ENCODE measurements around the gene GPR3. TPM values are rescaled to one million over a fixed set of nuclear protein-coding genes. Genes with fewer than 3 reads are reported as not detected.

The GPR3 gene
- total RNA-seq, 1 experiment from 2014 or later: 0.95 TPM

- in situ Hi-C loops (cut with HindIII; ENCODE audit: low pct_unique_long_range_greater_than_20kb, low sequenced_read_pairs): no loop called here
- no TSS peak for BruUV-seq (replicated peaks)
- Histone ChIP-seq H3K9me3 (ENCODE audit: control insufficient read depth, insufficient read depth, low read depth, low read length) (no peaks in the 10 kb centered on the region), H3K27ac (ENCODE audit: low read length) (no peak overlapping the region), H3K36me3 (ENCODE audit: control insufficient read depth, insufficient read depth, low read length) (no peaks in the 10 kb centered on the region), H3K4me1 (ENCODE audit: control insufficient read depth, insufficient read depth, low read length) (peaks cover 15% of the 10 kb centered on the region), H3K27me3 (ENCODE audit: control insufficient read depth, insufficient read depth, low read length) (no peaks in the 10 kb centered on the region), H3K4me3 (ENCODE audit: low read depth in 2 of 2, low read length in 2 of 2) (no peak overlapping the region)
- no peak for ATAC-seq
- ChIA-PET CTCF (no interaction called here), POLR2A (no interaction called here)
- TF ChIP-seq POLR2AphosphoS5 (IDR thresholded peaks at IDR 0.05; ENCODE audit: low read depth, low read length) (no peak), SIN3A (IDR thresholded peaks at IDR 0.05; ENCODE audit: borderline replicate concordance, insufficient read depth, low read depth, low read length) (no peak), TCF7L2 (IDR thresholded peaks at IDR 0.05; ENCODE audit: low read depth, low read length) (no peak)
- TF ChIP-seq, protein P1, sequence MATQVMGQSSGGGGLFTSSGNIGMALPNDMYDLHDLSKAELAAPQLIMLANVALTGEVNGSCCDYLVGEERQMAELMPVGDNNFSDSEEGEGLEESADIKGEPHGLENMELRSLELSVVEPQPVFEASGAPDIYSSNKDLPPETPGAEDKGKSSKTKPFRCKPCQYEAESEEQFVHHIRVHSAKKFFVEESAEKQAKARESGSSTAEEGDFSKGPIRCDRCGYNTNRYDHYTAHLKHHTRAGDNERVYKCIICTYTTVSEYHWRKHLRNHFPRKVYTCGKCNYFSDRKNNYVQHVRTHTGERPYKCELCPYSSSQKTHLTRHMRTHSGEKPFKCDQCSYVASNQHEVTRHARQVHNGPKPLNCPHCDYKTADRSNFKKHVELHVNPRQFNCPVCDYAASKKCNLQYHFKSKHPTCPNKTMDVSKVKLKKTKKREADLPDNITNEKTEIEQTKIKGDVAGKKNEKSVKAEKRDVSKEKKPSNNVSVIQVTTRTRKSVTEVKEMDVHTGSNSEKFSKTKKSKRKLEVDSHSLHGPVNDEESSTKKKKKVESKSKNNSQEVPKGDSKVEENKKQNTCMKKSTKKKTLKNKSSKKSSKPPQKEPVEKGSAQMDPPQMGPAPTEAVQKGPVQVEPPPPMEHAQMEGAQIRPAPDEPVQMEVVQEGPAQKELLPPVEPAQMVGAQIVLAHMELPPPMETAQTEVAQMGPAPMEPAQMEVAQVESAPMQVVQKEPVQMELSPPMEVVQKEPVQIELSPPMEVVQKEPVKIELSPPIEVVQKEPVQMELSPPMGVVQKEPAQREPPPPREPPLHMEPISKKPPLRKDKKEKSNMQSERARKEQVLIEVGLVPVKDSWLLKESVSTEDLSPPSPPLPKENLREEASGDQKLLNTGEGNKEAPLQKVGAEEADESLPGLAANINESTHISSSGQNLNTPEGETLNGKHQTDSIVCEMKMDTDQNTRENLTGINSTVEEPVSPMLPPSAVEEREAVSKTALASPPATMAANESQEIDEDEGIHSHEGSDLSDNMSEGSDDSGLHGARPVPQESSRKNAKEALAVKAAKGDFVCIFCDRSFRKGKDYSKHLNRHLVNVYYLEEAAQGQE (IDR thresholded peaks at IDR 0.05; ENCODE audit: insufficient read depth in 1 of 2, low read depth in 2 of 2, low read length in 1 of 2): no peak
- TF ChIP-seq, protein P2, sequence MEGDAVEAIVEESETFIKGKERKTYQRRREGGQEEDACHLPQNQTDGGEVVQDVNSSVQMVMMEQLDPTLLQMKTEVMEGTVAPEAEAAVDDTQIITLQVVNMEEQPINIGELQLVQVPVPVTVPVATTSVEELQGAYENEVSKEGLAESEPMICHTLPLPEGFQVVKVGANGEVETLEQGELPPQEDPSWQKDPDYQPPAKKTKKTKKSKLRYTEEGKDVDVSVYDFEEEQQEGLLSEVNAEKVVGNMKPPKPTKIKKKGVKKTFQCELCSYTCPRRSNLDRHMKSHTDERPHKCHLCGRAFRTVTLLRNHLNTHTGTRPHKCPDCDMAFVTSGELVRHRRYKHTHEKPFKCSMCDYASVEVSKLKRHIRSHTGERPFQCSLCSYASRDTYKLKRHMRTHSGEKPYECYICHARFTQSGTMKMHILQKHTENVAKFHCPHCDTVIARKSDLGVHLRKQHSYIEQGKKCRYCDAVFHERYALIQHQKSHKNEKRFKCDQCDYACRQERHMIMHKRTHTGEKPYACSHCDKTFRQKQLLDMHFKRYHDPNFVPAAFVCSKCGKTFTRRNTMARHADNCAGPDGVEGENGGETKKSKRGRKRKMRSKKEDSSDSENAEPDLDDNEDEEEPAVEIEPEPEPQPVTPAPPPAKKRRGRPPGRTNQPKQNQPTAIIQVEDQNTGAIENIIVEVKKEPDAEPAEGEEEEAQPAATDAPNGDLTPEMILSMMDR (IDR thresholded peaks at IDR 0.05): no peak
- intact Hi-C loops (cut with micrococcal nuclease; ENCODE audit: unreplicated experiment): no loop called here
- no peak for DNase-seq (ENCODE audit: low read depth, low spot score)
These were observed 46.7 kb downstream of the GPR3 start for GRCh38 chr1:27439150-27439549.

DNA sequence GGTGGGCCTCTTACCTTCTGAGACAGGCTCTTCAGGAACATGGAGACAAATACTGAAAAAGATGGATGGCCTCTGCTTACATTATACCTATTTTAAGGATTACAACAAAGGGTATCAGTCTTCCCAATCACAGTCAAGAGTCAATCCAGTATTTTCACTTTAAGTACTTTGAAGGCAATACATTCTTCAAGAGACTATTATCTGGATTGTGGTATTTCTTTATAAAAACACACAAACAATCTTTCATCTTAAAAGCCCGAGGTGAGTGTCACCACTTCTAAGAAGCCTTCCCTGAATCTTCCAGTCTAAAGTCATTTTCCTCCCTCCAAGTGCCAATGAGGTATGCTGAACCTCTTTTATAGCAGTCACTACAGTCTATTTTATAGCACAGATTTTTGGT is 52.2 kb downstream of the GPR3 start:
- in situ Hi-C loops (cut with HindIII; ENCODE audit: low pct_unique_long_range_greater_than_20kb, low sequenced_read_pairs) (no loop called here), intact Hi-C loops (cut with micrococcal nuclease; ENCODE audit: unreplicated experiment) (no loop called here)
- ChIA-PET CTCF (no interaction called here), POLR2A (no interaction called here)
- H3K9me3 ChIP-seq (ENCODE audit: control insufficient read depth, insufficient read depth, low read depth, low read length): no peaks in the 10 kb centered on the region
- no peaks in the 10 kb centered on the region for H3K27me3 ChIP-seq (ENCODE audit: control insufficient read depth, insufficient read depth, low read length)
- BruUV-seq (replicated peaks): no TSS peak
- no peak overlapping the region for H3K4me3 ChIP-seq (ENCODE audit: low read depth in 2 of 2, low read length in 2 of 2)
- TF ChIP-seq SIN3A (IDR thresholded peaks at IDR 0.05; ENCODE audit: borderline replicate concordance, insufficient read depth, low read depth, low read length): no peak
- no peak for TF ChIP-seq POLR2AphosphoS5 (IDR thresholded peaks at IDR 0.05; ENCODE audit: low read depth, low read length)
- TF ChIP-seq, protein P2 (IDR thresholded peaks at IDR 0.05): no peak
- TF ChIP-seq, protein P1 (IDR thresholded peaks at IDR 0.05; ENCODE audit: insufficient read depth in 1 of 2, low read depth in 2 of 2, low read length in 1 of 2): no peak
- no peak for TF ChIP-seq TCF7L2 (IDR thresholded peaks at IDR 0.05; ENCODE audit: low read depth, low read length)
- H3K27ac ChIP-seq (ENCODE audit: low read length): no peak overlapping the region
- H3K36me3 ChIP-seq (ENCODE audit: control insufficient read depth, insufficient read depth, low read length): no peaks in the 10 kb centered on the region
- no peak for ATAC-seq
- DNase-seq (ENCODE audit: low read depth, low spot score): no peak
- H3K4me1 ChIP-seq (ENCODE audit: control insufficient read depth, insufficient read depth, low read length): 0 out of 2 replicates have a peak, but pooled peaks cover 3% of the 10 kb centered on the region

Other genes with a start within 250 kb of the GPR3 start
- gene SLC9A1, start 237.5 kb upstream of the GPR3 start, total RNA-seq (2021; ENCODE audit: unreplicated experiment): 31.3 TPM
- 24.6 TPM for gene WDTC1, start 158.0 kb upstream of the GPR3 start, total RNA-seq (2021; ENCODE audit: unreplicated experiment)
- gene TMEM222, start 70.5 kb upstream of the GPR3 start, total RNA-seq (2021; ENCODE audit: unreplicated experiment): 55.3 TPM
- 2.4 TPM for gene SYTL1, start 50.6 kb upstream of the GPR3 start, total RNA-seq (2021; ENCODE audit: unreplicated experiment)
- 56.9 TPM for gene MAP3K6, start 25.7 kb upstream of the GPR3 start, total RNA-seq (2021; ENCODE audit: unreplicated experiment)
- gene FCN3, start 17.8 kb upstream of the GPR3 start, total RNA-seq (2021; ENCODE audit: unreplicated experiment): not detected
- gene CD164L2, start 9.3 kb upstream of the GPR3 start, total RNA-seq (2021; ENCODE audit: unreplicated experiment): 0.13 TPM
- gene WASF2, start 97.5 kb downstream of the GPR3 start, total RNA-seq (2021; ENCODE audit: unreplicated experiment): 121 TPM
- gene AHDC1, start 211.5 kb downstream of the GPR3 start, total RNA-seq (2021; ENCODE audit: unreplicated experiment): 47.1 TPM
- 0.18 TPM for gene FGR, start 242.6 kb downstream of the GPR3 start, total RNA-seq (2021; ENCODE audit: unreplicated experiment)

Measured in Panc1 (cell line).